H1 (cell line): Measurements from ENCODE around the gene XIRP1. TPM values are rescaled to one million over a fixed set of nuclear protein-coding genes. Genes with fewer than 3 reads are reported as not detected.

Source experiments
- CTCF ChIA-PET: fragments of 300-600 bp; sonication (Branson Sonifier 250); formaldehyde crosslinking; loops from one replicate; lab custom pipeline; 2021; ENCODE audit not compliant: partially characterized antibody; lab: Charles Lee
- POLR2A ChIA-PET: fragments of 300-600 bp; sonication (Branson Sonifier 250); formaldehyde crosslinking; loops from one replicate; lab custom pipeline; 2021; ENCODE audit warnings: inconsistent platforms; ENCODE audit not compliant: partially characterized antibody; lab: Charles Lee
- DNase-seq, 2 experiments: peaks; one replicate each; pipeline versions ENCODE4 v3.0.0 to v3.0.0-alpha.2; 2010 to 2022; ENCODE audit warnings: low spot score in 2 of 2, low read depth in 1 of 2, mixed read lengths in 1 of 2
- FAIRE-seq: peaks from 2 replicates; lab custom pipeline; 2011; peaks lifted over from hg19 to GRCh38; lab: Jason Lieb, UNC
- H2AFZ ChIP-seq: 2 replicates; pipeline ENCODE4 v1.8.1; 2012; ENCODE audit warnings: low read length, inconsistent platforms
- H2AK5ac ChIP-seq: 2 replicates; pipeline ENCODE4 v1.6.1; 2013; ENCODE audit warnings: low read depth, low read length
- H2BK120ac ChIP-seq: replicated peaks from 2 replicates; pipeline ENCODE3; 2013; ENCODE audit warnings: low read depth, low read length, inconsistent platforms
- H2BK12ac ChIP-seq: 2 replicates; pipeline ENCODE4 v1.6.1; 2013; ENCODE audit warnings: low read depth, low read length
- H2BK15ac ChIP-seq: 2 replicates; pipeline ENCODE4 v1.6.1; 2013; ENCODE audit warnings: low read length
- H2BK20ac ChIP-seq: 2 replicates; pipeline ENCODE4 v1.6.1; 2013; ENCODE audit warnings: low read length
- H2BK5ac ChIP-seq: 2 replicates; pipeline ENCODE4 v1.6.1; 2013; ENCODE audit warnings: low read depth, low read length
- H3K14ac ChIP-seq: 2 replicates; pipeline ENCODE4 v1.6.1; 2013; ENCODE audit warnings: inconsistent platforms; ENCODE audit not compliant: insufficient read length
- H3K18ac ChIP-seq: 2 replicates; pipeline ENCODE4 v1.6.1; 2013; ENCODE audit warnings: low read length; ENCODE audit errors: extremely low read depth
- H3K23ac ChIP-seq: 2 replicates; pipeline ENCODE4 v1.6.1; 2013; ENCODE audit warnings: inconsistent platforms; ENCODE audit not compliant: insufficient read length
- H3K23me2 ChIP-seq: 2 replicates; pipeline ENCODE4 v1.6.1; 2013; ENCODE audit warnings: low read depth, low read length
- H3K27ac ChIP-seq: 2 replicates; pipeline ENCODE4 v1.6.1; 2011; ENCODE audit warnings: low read depth, low read length, inconsistent platforms
- H3K27me3 ChIP-seq, 4 experiments: replicated peaks in 1 of 4; 1 replicate in 1 of 4; 2 replicates in 3 of 4; pipeline versions ENCODE4 v1.6.1 to v1.8.1; 2011 to 2013; ENCODE audit warnings: low read length in 3 of 4, mild to moderate bottlenecking in 3 of 4, inconsistent platforms in 2 of 4, mixed read lengths in 2 of 4, moderate library complexity in 1 of 4; ENCODE audit not compliant: control insufficient read depth in 3 of 4, insufficient read depth in 3 of 4; ENCODE audit errors: extremely low read depth in 1 of 4
- H3K36me3 ChIP-seq, 4 experiments: 2 replicates each; pipeline versions ENCODE4 v1.6.1 to v1.8.1; 2011 to 2013; ENCODE audit warnings: mild to moderate bottlenecking in 4 of 4, low read length in 3 of 4, moderate library complexity in 2 of 4, control low read depth in 1 of 4, inconsistent platforms in 1 of 4; ENCODE audit not compliant: insufficient read depth in 4 of 4, control insufficient read depth in 2 of 4
- H3K4ac ChIP-seq: replicated peaks from 2 replicates; pipeline ENCODE3; 2013; ENCODE audit warnings: low read length, low read depth, mixed read lengths, inconsistent platforms; ENCODE audit not compliant: insufficient read length
- H3K4me1 ChIP-seq, 4 experiments: replicated peaks in 1 of 4; 1 replicate in 1 of 4; 2 replicates in 3 of 4; pipeline versions ENCODE4 v1.6.1 to v1.8.1; 2011 to 2013; ENCODE audit warnings: low read length in 3 of 4, inconsistent platforms in 2 of 4, mixed read lengths in 1 of 4; ENCODE audit not compliant: insufficient read depth in 4 of 4, control insufficient read depth in 3 of 4
- H3K4me2 ChIP-seq, 2 experiments: 2 replicates each; pipeline versions ENCODE4 v1.6.1 to v1.8.1; 2011 to 2013; ENCODE audit warnings: low read depth in 2 of 2, low read length in 2 of 2, control low read depth in 1 of 2, inconsistent platforms in 1 of 2, mild to moderate bottlenecking in 1 of 2; ENCODE audit not compliant: insufficient read depth in 1 of 2
- H3K4me3 ChIP-seq, 4 experiments: fragments of 200-600, 300-600 bp in 1 of 4; sonication (generic), shearing (Covaris generic), sonication (Bioruptor Twin) in 1 of 4; 2 replicates each; pipeline versions ENCODE4 v1.5.1 to v1.8.1; 2011 to 2016; ENCODE audit warnings: low read length in 4 of 4, low read depth in 3 of 4, control low read depth in 2 of 4, inconsistent platforms in 2 of 4, mild to moderate bottlenecking in 2 of 4, mixed read lengths in 1 of 4, moderate library complexity in 1 of 4; ENCODE audit not compliant: insufficient read depth in 2 of 4; ENCODE audit errors: extremely low read depth in 1 of 4
- H3K56ac ChIP-seq: replicated peaks from 2 replicates; pipeline ENCODE3; 2013; ENCODE audit warnings: low read depth, mild to moderate bottlenecking, mixed read lengths, low read length, inconsistent platforms; ENCODE audit not compliant: insufficient read length
- H3K79me1 ChIP-seq: 2 replicates; pipeline ENCODE4 v1.6.1; 2013; ENCODE audit warnings: low read depth, low read length, control low read depth
- H3K79me2 ChIP-seq, 2 experiments: 2 replicates each; pipeline versions ENCODE4 v1.6.1 to v1.8.1; 2012 to 2013; ENCODE audit warnings: low read length in 2 of 2, mild to moderate bottlenecking in 2 of 2, inconsistent platforms in 1 of 2; ENCODE audit not compliant: insufficient read depth in 2 of 2, control insufficient read depth in 1 of 2
- H3K9ac ChIP-seq, 4 experiments: replicated peaks in 1 of 4; 1 replicate in 1 of 4; 2 replicates in 3 of 4; pipeline versions ENCODE4 v1.6.1 to v1.8.1; 2011 to 2013; ENCODE audit warnings: low read depth in 3 of 4, low read length in 3 of 4, control low read depth in 2 of 4, mild to moderate bottlenecking in 2 of 4, moderate library complexity in 2 of 4, inconsistent platforms in 1 of 4; ENCODE audit errors: extremely low read depth in 1 of 4
- H3K9me3 ChIP-seq, 2 experiments: 2 replicates each; pipeline versions ENCODE4 v1.6.1 to v1.8.1; 2012 to 2013; ENCODE audit warnings: mild to moderate bottlenecking in 2 of 2, moderate library complexity in 2 of 2, control low read depth in 1 of 2, inconsistent platforms in 1 of 2, low read depth in 1 of 2, low read length in 1 of 2, mixed read lengths in 1 of 2; ENCODE audit not compliant: insufficient read depth in 2 of 2
- H4K20me1 ChIP-seq, 2 experiments: replicated peaks in 1 of 2; 2 replicates each; pipeline versions ENCODE3 to v1.8.1; 2011 to 2013; ENCODE audit warnings: inconsistent platforms in 2 of 2, low read length in 2 of 2, mild to moderate bottlenecking in 1 of 2; ENCODE audit not compliant: insufficient read depth in 2 of 2, control insufficient read depth in 1 of 2
- H4K5ac ChIP-seq: 2 replicates; pipeline ENCODE4 v1.6.1; 2013; ENCODE audit warnings: low read length, low read depth, mixed read lengths, inconsistent platforms; ENCODE audit not compliant: insufficient read length
- H4K8ac ChIP-seq: 2 replicates; pipeline ENCODE4 v1.8.0; 2013; ENCODE audit warnings: mild to moderate bottlenecking, moderate library complexity, low read length, inconsistent platforms; ENCODE audit not compliant: insufficient read depth; ENCODE audit errors: extremely low read depth
- H4K91ac ChIP-seq: replicated peaks from 2 replicates; pipeline ENCODE3; 2013; ENCODE audit warnings: low read length, mixed read lengths, inconsistent platforms; ENCODE audit not compliant: insufficient read length
- BACH1 ChIP-seq: IDR thresholded peaks from 2 replicates; pipeline ENCODE4 v1.6.1; 2012; ENCODE audit warnings: low read length, improper control_type of control experiment
- BRCA1 ChIP-seq: IDR thresholded peaks from 2 replicates; pipeline ENCODE4 v1.6.1; 2012; ENCODE audit warnings: low read depth, low read length, improper control_type of control experiment
- CBX5 ChIP-seq: fragments of 300-800, 300-1000 bp; sonication (generic); IDR thresholded peaks from 2 replicates; pipeline ENCODE4 v1.7.1; 2016; ENCODE audit warnings: antibody characterized with exemption, low read length, low read depth
- CTBP2 ChIP-seq: IDR thresholded peaks from 2 replicates; pipeline ENCODE4 v1.7.0; 2011; ENCODE audit warnings: borderline replicate concordance, mild to moderate bottlenecking, moderate library complexity, mixed read lengths, low read length; ENCODE audit not compliant: insufficient read depth, insufficient read length
- GTF2F1 ChIP-seq: IDR thresholded peaks from 2 replicates; pipeline ENCODE4 v1.6.1; 2012; ENCODE audit warnings: low read depth, low read length, improper control_type of control experiment, borderline replicate concordance
- PHF8 ChIP-seq: fragments of 200-600 bp; sonication (generic); conservative IDR thresholded peaks from 2 replicates; pipeline ENCODE4 v1.7.1; 2012; ENCODE audit warnings: low read depth, mild to moderate bottlenecking, inconsistent platforms, low read length, moderate library complexity
- SAP30 ChIP-seq: fragments of 300-600 bp; sonication (generic); IDR thresholded peaks from 2 replicates; pipeline ENCODE4 v1.7.1; 2012; ENCODE audit warnings: low read length, moderate library complexity, mild to moderate bottlenecking, inconsistent platforms; ENCODE audit not compliant: insufficient read depth, insufficient replicate concordance
- SIRT6 ChIP-seq: IDR thresholded peaks from one replicate; pipeline ENCODE4 v1.7.1; 2012; ENCODE audit warnings: low read length, inconsistent platforms
- SP2 ChIP-seq: IDR thresholded peaks from 2 replicates; pipeline ENCODE4 v1.6.1; 2012; ENCODE audit warnings: mild to moderate bottlenecking, low read length, inconsistent platforms
- YY1 ChIP-seq: IDR thresholded peaks from 2 replicates; pipeline ENCODE4 v1.6.1; 2011; ENCODE audit warnings: low read depth, mild to moderate bottlenecking, low read length
- WGBS, 2 experiments: shearing (Covaris generic) in 1 of 2; methylation state at CpG; one replicate each; pipeline versions ENCODE4 v1.1.6 to v1.1.7; 2013 to 2015; ENCODE audit warnings: low lambda C conversion rate in 2 of 2, mixed read lengths in 2 of 2, inconsistent platforms in 1 of 2, low coverage in 1 of 2, missing lambda C conversion rate in 1 of 2; ENCODE audit not compliant: insufficient replicate concordance in 2 of 2, insufficient coverage in 1 of 2, insufficient read length in 1 of 2; ENCODE audit errors: extremely low coverage in 1 of 2, missing lambda C conversion rate in 1 of 2; 5-methylcytosine and 5-hydroxymethylcytosine counted together
- polyA plus RNA-seq, 7 experiments: library from polyadenylated mRNA; depleted of rRNA in 3 of 7; stranded (reverse) in 5 of 7; unstranded in 2 of 7; fragments of >200 nt in 5 of 7; fragments of 200-250 nt in 2 of 7; gene quantifications; 1 replicate in 5 of 7; 2 replicates in 1 of 7; 4 replicates in 1 of 7; pipeline versions ENCODE4 v1.2.1 to v1.2.3, GENCODE V29; 2011 to 2013; ENCODE audit warnings: missing spikeins in 2 of 7, mixed read lengths in 2 of 7
- total RNA-seq: library from RNA; stranded (reverse); fragmentation: NEBNext Ultra II Directional; extraction: Animal tissue kit (Norgen Biotek cat#: 25700); gene quantifications from 2 replicates; pipeline ENCODE4 v1.2.1, GENCODE V29; 2021
- TF ChIP-seq, protein P1 (sequence below): IDR thresholded peaks from 2 replicates; pipeline ENCODE4 v1.6.1; 2011; ENCODE audit warnings: low read depth, mild to moderate bottlenecking, low read length; ENCODE audit not compliant: insufficient read depth
- TF ChIP-seq, protein P2 (sequence below): IDR thresholded peaks from 2 replicates; pipeline ENCODE4 v1.6.1; 2012; ENCODE audit warnings: inconsistent platforms

Gene XIRP1
- total and polyA plus RNA-seq, 2 of the 8 experiments (the other 6 are each of a cell fraction or from before 2014, with no cell fraction given) = not detected

DNA sequence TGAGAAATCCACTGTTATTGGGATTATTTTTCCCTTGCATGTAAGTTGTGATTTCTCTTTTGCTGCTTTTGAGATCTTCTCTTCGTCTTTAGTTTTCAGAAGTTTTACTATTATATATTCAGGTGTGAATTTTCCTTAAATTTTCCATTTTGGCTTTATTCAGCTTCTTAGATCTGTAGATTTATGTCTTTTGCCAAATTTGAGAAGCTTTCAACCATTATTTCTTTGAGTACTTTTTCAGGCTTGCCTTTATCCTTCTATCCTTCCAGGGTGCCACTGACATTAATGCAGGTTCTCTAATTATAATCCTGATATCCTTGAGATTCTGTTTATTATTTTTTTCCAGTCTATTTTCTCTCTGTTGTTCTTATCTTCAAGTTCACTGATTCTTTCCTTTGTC is 38.1 kb upstream of the XIRP1 start:
- no peak overlapping the region for H2BK5ac ChIP-seq
- H3K14ac ChIP-seq = no peak overlapping the region
- no peak for FAIRE-seq
- no peaks in the 10 kb centered on the region for H4K20me1 ChIP-seq
- no peak overlapping the region for H2BK120ac ChIP-seq
- no peak overlapping the region for H3K9ac ChIP-seq
- H3K4ac ChIP-seq = no peak overlapping the region
- H3K4me2 ChIP-seq = no peak overlapping the region
- H4K91ac ChIP-seq = no peak overlapping the region
- POLR2A ChIA-PET = no interaction called here
- H2BK15ac ChIP-seq = no peak overlapping the region
- 84% methylated on average over 1 of the region's 1 CpG; no CpG with 5 or more reads in 1 of the 2 experiments for WGBS, 2 experiments
- H3K18ac ChIP-seq = no peak overlapping the region
- H3K23ac ChIP-seq = no peak overlapping the region
- no peak overlapping the region for H3K27ac ChIP-seq
- CTCF ChIA-PET = interaction anchor here (1.6 kb wide), 1 partner anchor 104 kb away, joined by 5 read pairs; no protein-coding TSS in a partner anchor
- H3K23me2 ChIP-seq = 0 out of 2 replicates have a peak, but pooled peaks cover 1% of the 10 kb centered on the region
- H2AK5ac ChIP-seq = no peak overlapping the region
- H3K56ac ChIP-seq = no peak overlapping the region
- no peak overlapping the region for H2BK12ac ChIP-seq
- H3K9me3 ChIP-seq = no peaks in the 10 kb centered on the region
- H3K4me3 ChIP-seq = no peak overlapping the region
- H3K27me3 ChIP-seq = no peaks in the 10 kb centered on the region
- H3K36me3 ChIP-seq = no peaks in the 10 kb centered on the region
- no peaks in the 10 kb centered on the region for H3K79me1 ChIP-seq
- no peaks in the 10 kb centered on the region for H3K4me1 ChIP-seq
- no peak overlapping the region for H4K5ac ChIP-seq
- no peak for DNase-seq
- no peak overlapping the region for H4K8ac ChIP-seq
- no peak overlapping the region for H2AFZ ChIP-seq
- H3K79me2 ChIP-seq = no peaks in the 10 kb centered on the region
- no peak overlapping the region for H2BK20ac ChIP-seq
- no peak for TF ChIP-seq PHF8
- no peak for TF ChIP-seq SAP30
- TF ChIP-seq SP2 = no peak
- TF ChIP-seq SIRT6 = no peak
- no peak for TF ChIP-seq BACH1
- TF ChIP-seq, protein P1, sequence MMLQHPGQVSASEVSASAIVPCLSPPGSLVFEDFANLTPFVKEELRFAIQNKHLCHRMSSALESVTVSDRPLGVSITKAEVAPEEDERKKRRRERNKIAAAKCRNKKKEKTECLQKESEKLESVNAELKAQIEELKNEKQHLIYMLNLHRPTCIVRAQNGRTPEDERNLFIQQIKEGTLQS = no peak
- no peak for TF ChIP-seq YY1
- no peak for TF ChIP-seq BRCA1
- TF ChIP-seq GTF2F1 = no peak
- no peak for TF ChIP-seq CTBP2
- TF ChIP-seq CBX5 = no peak
- TF ChIP-seq, protein P2, sequence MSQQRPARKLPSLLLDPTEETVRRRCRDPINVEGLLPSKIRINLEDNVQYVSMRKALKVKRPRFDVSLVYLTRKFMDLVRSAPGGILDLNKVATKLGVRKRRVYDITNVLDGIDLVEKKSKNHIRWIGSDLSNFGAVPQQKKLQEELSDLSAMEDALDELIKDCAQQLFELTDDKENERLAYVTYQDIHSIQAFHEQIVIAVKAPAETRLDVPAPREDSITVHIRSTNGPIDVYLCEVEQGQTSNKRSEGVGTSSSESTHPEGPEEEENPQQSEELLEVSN = no peak
